ENCODE data around the gene WNT3A. TPM values are rescaled to one million over a fixed set of nuclear protein-coding genes. Genes with fewer than 3 reads are reported as not detected.

WNT3A gene
- polyA plus RNA-seq, 1 experiment, result not detected

GRCh38 chr1:228000836-228001563 lies 5.8 kb upstream of the WNT3A start:
- Histone ChIP-seq H3K36me3 (ENCODE audit: control insufficient read depth, insufficient read depth, low read length) (no peaks in the 10 kb centered on the region), H3K4me3 (ENCODE audit: low read depth, low read length) (no peak overlapping the region), H3K27me3 (ENCODE audit: control insufficient read depth, insufficient read depth, low read length) (peaks cover 20% of the 10 kb centered on the region)
- POLR2A ChIA-PET, result no interaction called here
- no peak for TF ChIP-seq CTCF (IDR thresholded peaks at IDR 0.05; ENCODE audit: insufficient read depth, low read depth, low read length)
- CTCF ChIA-PET, result interaction anchor here (0.6 to 4.3 kb wide), 3 partner anchors 12 to 750 kb away, joined by 3 to 34 read pairs (median 4); no protein-coding TSS in a partner anchor
- DNase-seq (ENCODE audit: low read depth), result no peak

- ChIA-PET CTCF (interaction anchor here (1.4 kb wide), 1 partner anchor 129 kb away, joined by 4 read pairs; no protein-coding TSS in a partner anchor), POLR2A (no interaction called here)
- Histone ChIP-seq H3K27me3 (ENCODE audit: control insufficient read depth, insufficient read depth, low read length) (peaks cover 23% of the 10 kb centered on the region), H3K36me3 (ENCODE audit: control insufficient read depth, insufficient read depth, low read length) (no peaks in the 10 kb centered on the region), H3K4me3 (ENCODE audit: low read depth, low read length) (no peak overlapping the region)
- no peak for TF ChIP-seq CTCF (IDR thresholded peaks at IDR 0.05; ENCODE audit: insufficient read depth, low read depth, low read length)
- DNase-seq (ENCODE audit: low read depth), result no peak
Measured at GRCh38 chr1:228001738-228002535, 4.9 kb upstream of the WNT3A start.

- no peak for TF ChIP-seq CTCF (IDR thresholded peaks at IDR 0.05; ENCODE audit: insufficient read depth, low read depth, low read length)
- DNase-seq (ENCODE audit: low read depth), result no peak
- Histone ChIP-seq H3K36me3 (ENCODE audit: control insufficient read depth, insufficient read depth, low read length) (no peaks in the 10 kb centered on the region), H3K27me3 (ENCODE audit: control insufficient read depth, insufficient read depth, low read length) (peaks cover 30% of the 10 kb centered on the region), H3K4me3 (ENCODE audit: low read depth, low read length) (no peak overlapping the region)
- POLR2A ChIA-PET, result no interaction called here
- CTCF ChIA-PET, result interaction anchor here (1.4 to 2.9 kb wide), 3 partner anchors 128 to 513 kb away, joined by 4 to 9 read pairs (median 7); no protein-coding TSS in a partner anchor
Measured at GRCh38 chr1:228002792-228003191, 4.0 kb upstream of the WNT3A start.

- peaks cover 36% of the 10 kb centered on the region for H3K27me3 ChIP-seq (ENCODE audit: control insufficient read depth, insufficient read depth, low read length)
- H3K4me3 ChIP-seq (ENCODE audit: low read depth, low read length), result no peak overlapping the region
- no peak for TF ChIP-seq CTCF (IDR thresholded peaks at IDR 0.05; ENCODE audit: insufficient read depth, low read depth, low read length)
- POLR2A ChIA-PET, result no interaction called here
- no peaks in the 10 kb centered on the region for H3K36me3 ChIP-seq (ENCODE audit: control insufficient read depth, insufficient read depth, low read length)
- CTCF ChIA-PET, result interaction anchor here (0.6 to 2.9 kb wide), 9 partner anchors 11 to 512 kb away, joined by 3 to 9 read pairs (median 3); no protein-coding TSS in a partner anchor
- DNase-seq (ENCODE audit: low read depth), result no peak
Measured at GRCh38 chr1:228003461-228004330, 3.1 kb upstream of the WNT3A start.

Data from BJ (cell line).